Natural killer cell (primary cell): ENCODE measurements around the gene NDUFA13. TPM values are rescaled to one million over a fixed set of nuclear protein-coding genes. Genes with fewer than 3 reads are reported as not detected.

ENCODE experiments used
- ATAC-seq, 3 donors: fragments of 150-1000 bp in 2 of 3; fragments of 200-7000 bp in 1 of 3; cut with Tn5 transposase; 1 replicate in 1 of 3; 2 replicates in 2 of 3; pipeline ENCODE4 v1.10.0; 2021; ENCODE audit warnings: mild to moderate bottlenecking in 2 of 3, moderate library complexity in 2 of 3
- DNase-seq, 2 donors: peaks; one replicate each; pipeline versions ENCODE4 v3.0.0 to v3.0.0-alpha.2; 2013 to 2021; ENCODE audit warnings: mixed read lengths in 1 of 2
- H3K27ac ChIP-seq: one replicate; pipeline ENCODE4 v1.5.1; 2013; ENCODE audit warnings: mild to moderate bottlenecking, low read length
- H3K27me3 ChIP-seq: one replicate; pipeline ENCODE4 v1.6.1; 2013; ENCODE audit warnings: low read length; ENCODE audit not compliant: control insufficient read depth, insufficient read depth
- H3K36me3 ChIP-seq: one replicate; pipeline ENCODE4 v1.6.1; 2013; ENCODE audit warnings: low read length; ENCODE audit not compliant: control insufficient read depth, insufficient read depth
- H3K4me1 ChIP-seq: one replicate; pipeline ENCODE4 v1.6.1; 2013; ENCODE audit warnings: low read length; ENCODE audit not compliant: control insufficient read depth, insufficient read depth
- H3K4me3 ChIP-seq: one replicate; pipeline ENCODE4 v1.5.1; 2013; ENCODE audit warnings: low read length
- H3K9me3 ChIP-seq: one replicate; pipeline ENCODE4 v1.6.1; 2013; ENCODE audit warnings: low read length; ENCODE audit not compliant: control insufficient read depth, insufficient read depth
- H3K27ac Mint-ChIP-seq, 2 donors: one replicate each; pipeline ENCODE4 v1.8.0; 2022; ENCODE audit warnings: mild to moderate bottlenecking in 2 of 2, mixed read lengths in 2 of 2, moderate library complexity in 1 of 2
- H3K27me3 Mint-ChIP-seq, 2 donors: one replicate each; pipeline ENCODE4 v1.8.0; 2022; ENCODE audit warnings: low read depth in 2 of 2, mixed read lengths in 2 of 2
- H3K36me3 Mint-ChIP-seq: one replicate; pipeline ENCODE4 v1.8.0; 2022; ENCODE audit warnings: mixed read lengths
- H3K4me1 Mint-ChIP-seq, 2 donors: one replicate each; pipeline ENCODE4 v1.8.0; 2022; ENCODE audit warnings: mixed read lengths in 2 of 2
- H3K4me3 Mint-ChIP-seq: one replicate; pipeline ENCODE4 v1.8.0; 2022; ENCODE audit warnings: mild to moderate bottlenecking, moderate library complexity, mixed read lengths
- H3K9me3 Mint-ChIP-seq, 2 donors: one replicate each; pipeline ENCODE4 v1.8.0; 2022; ENCODE audit warnings: mixed read lengths in 2 of 2
- WGBS: methylation state at CpG from one replicate; pipeline ENCODE4 v1.1.7; 2013; ENCODE audit warnings: missing lambda C conversion rate; ENCODE audit not compliant: insufficient coverage; 5-methylcytosine and 5-hydroxymethylcytosine counted together
- intact Hi-C: fragments of 100-400 bp; cut with micrococcal nuclease; formaldehyde crosslinking; loops from one replicate; pipeline ENCODE4 v1.14.2; 2022
- total RNA-seq, 4 donors: library from RNA; stranded (reverse); fragments of 120-200 nt in 1 of 4; gene quantifications; one replicate each; pipeline versions ENCODE4 v1.2.3 to v1.2.4, GENCODE V29; 2013 to 2022
- TF ChIP-seq, protein P1 (sequence below): fragments of 200-600 bp; IDR thresholded peaks from one replicate; pipeline ENCODE4 v1.8.0; 2022; ENCODE audit warnings: antibody characterized with exemption

NDUFA13 gene
- total RNA-seq, 3 donors from 2014 or later (not counting 1 experiment from before 2014, with no cell fraction given) = 165 to 191 (median 188) TPM

DNA sequence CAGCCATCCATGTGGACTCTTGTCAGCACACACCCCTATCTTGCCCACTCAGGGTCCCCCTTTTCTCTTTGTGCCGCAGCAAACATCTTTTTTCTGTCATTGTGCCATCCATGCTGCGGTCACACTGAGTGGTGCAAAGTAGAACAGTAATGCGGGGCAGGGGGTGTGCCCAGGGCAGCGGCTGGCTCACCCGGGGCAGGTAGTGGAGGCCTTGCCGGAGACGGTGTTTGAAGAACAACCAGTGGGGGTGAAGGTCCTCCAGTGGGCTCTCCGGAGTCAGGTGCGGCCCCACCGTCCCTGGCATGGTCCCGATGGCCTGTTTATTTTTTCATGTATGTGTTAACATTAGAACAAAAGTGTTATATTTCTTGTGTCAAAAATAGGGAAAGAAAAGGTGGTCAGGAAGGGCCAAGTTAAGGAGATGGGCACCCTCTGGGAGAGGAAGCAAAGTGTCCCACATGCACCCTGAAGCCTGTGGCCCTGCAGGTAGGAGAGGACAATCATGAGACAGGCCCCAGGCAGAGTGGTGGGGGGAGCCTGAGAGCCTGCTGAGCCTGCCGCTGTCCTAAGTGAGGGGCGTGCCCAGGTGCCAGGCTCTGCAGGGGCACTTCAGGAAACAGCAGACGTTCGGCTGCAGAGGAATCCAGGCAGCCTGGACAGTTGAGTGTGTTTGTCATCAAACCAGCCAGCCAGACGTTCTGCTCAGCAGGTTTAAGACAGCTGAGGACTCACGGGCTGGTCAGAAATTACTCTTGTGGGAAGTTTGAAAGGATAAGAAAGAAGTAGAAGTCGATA, 13.0 kb upstream of the NDUFA13 start:
- no peaks in the 10 kb centered on the region for H3K9me3 Mint-ChIP-seq
- TF ChIP-seq, protein P1, sequence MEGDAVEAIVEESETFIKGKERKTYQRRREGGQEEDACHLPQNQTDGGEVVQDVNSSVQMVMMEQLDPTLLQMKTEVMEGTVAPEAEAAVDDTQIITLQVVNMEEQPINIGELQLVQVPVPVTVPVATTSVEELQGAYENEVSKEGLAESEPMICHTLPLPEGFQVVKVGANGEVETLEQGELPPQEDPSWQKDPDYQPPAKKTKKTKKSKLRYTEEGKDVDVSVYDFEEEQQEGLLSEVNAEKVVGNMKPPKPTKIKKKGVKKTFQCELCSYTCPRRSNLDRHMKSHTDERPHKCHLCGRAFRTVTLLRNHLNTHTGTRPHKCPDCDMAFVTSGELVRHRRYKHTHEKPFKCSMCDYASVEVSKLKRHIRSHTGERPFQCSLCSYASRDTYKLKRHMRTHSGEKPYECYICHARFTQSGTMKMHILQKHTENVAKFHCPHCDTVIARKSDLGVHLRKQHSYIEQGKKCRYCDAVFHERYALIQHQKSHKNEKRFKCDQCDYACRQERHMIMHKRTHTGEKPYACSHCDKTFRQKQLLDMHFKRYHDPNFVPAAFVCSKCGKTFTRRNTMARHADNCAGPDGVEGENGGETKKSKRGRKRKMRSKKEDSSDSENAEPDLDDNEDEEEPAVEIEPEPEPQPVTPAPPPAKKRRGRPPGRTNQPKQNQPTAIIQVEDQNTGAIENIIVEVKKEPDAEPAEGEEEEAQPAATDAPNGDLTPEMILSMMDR = no peak

GRCh38 chr19:19504754-19505668, 11.0 kb upstream of the NDUFA13 start:
- no peaks in the 10 kb centered on the region for H3K36me3 Mint-ChIP-seq
- intact Hi-C loops = no loop called here
- TF ChIP-seq, protein P1 = no peak

More for the DNA sequence above, 13.0 kb upstream of the NDUFA13 start:
- Mint-ChIP-seq H3K36me3 (no peaks in the 10 kb centered on the region), H3K27ac (peak overlapping the region; percentile 33 to 61), H3K27me3 (no peaks in the 10 kb centered on the region), H3K4me1 (peaks cover 0 to 5% of the 10 kb centered on the region in 2 donors), H3K4me3 (no peak overlapping the region)
- Histone ChIP-seq H3K36me3 (peaks cover 96% of the 10 kb centered on the region), H3K9me3 (no peaks in the 10 kb centered on the region), H3K27ac (no peak overlapping the region), H3K27me3 (no peaks in the 10 kb centered on the region), H3K4me3 (no peak overlapping the region), H3K4me1 (no peaks in the 10 kb centered on the region)
- 95% methylated on average over 18 of the region's 18 CpGs for WGBS
- ATAC-seq = no peak
- DNase-seq = no peak
- intact Hi-C loops = no loop called here

GRCh38 chr19:19505669-19506326, 10.2 kb upstream of the NDUFA13 start:
- intact Hi-C loops = no loop called here
- H3K4me3 Mint-ChIP-seq = no peak overlapping the region
- no peaks in the 10 kb centered on the region for H3K4me1 ChIP-seq
- 98% methylated on average over 26 of the region's 27 CpGs for WGBS
- H3K9me3 ChIP-seq = no peaks in the 10 kb centered on the region
- H3K27me3 Mint-ChIP-seq = no peaks in the 10 kb centered on the region
- peaks cover 0 to 5% of the 10 kb centered on the region in 2 donors for H3K4me1 Mint-ChIP-seq
- DNase-seq (no peak), ATAC-seq (no peak)
- H3K36me3 Mint-ChIP-seq = no peaks in the 10 kb centered on the region
- TF ChIP-seq, protein P1 = no peak
- H3K9me3 Mint-ChIP-seq = no peaks in the 10 kb centered on the region
- H3K36me3 ChIP-seq = peaks cover 69% of the 10 kb centered on the region
- no peaks in the 10 kb centered on the region for H3K27me3 ChIP-seq
- H3K4me3 ChIP-seq = no peak overlapping the region
- H3K27ac Mint-ChIP-seq = peak overlapping the region in 1 of 2 donors; percentile 29
- H3K27ac ChIP-seq = no peak overlapping the region

More at GRCh38 chr19:19504754-19505668, 11.0 kb upstream of the NDUFA13 start:
- Histone ChIP-seq H3K27me3 (no peaks in the 10 kb centered on the region), H3K9me3 (no peaks in the 10 kb centered on the region), H3K27ac (no peak overlapping the region), H3K36me3 (peaks cover 76% of the 10 kb centered on the region), H3K4me1 (no peaks in the 10 kb centered on the region), H3K4me3 (no peak overlapping the region)
- H3K4me3 Mint-ChIP-seq = no peak overlapping the region
- H3K9me3 Mint-ChIP-seq = no peaks in the 10 kb centered on the region
- 97% methylated on average over 23 of the region's 23 CpGs for WGBS
- peaks cover 0 to 5% of the 10 kb centered on the region in 2 donors for H3K4me1 Mint-ChIP-seq
- no peak for DNase-seq
- no peak for ATAC-seq
- H3K27me3 Mint-ChIP-seq = no peaks in the 10 kb centered on the region
- no peak overlapping the region for H3K27ac Mint-ChIP-seq
